Calu3 (cell line): ENCODE measurements around the gene UGT3A2. TPM values are rescaled to one million over a fixed set of nuclear protein-coding genes. Genes with fewer than 3 reads are reported as not detected.
A peak's percentile ranks its signal among the peaks of the same experiment; 100 is the strongest.

Experiments used
- Bru-seq: library from RNA; stranded (reverse); fragments of 400-500 nt; gene quantifications from one replicate; lab custom pipeline; 2021; lab: Mats Ljungman, UMichigan
- BruChase-seq, 2 experiments: library from RNA; stranded (reverse); fragments of 400-500 nt; gene quantifications; one replicate each; lab custom pipeline; 2021; lab: Mats Ljungman, UMichigan
- BruUV-seq: library from RNA; stranded (reverse); fragments of 400-500 nt; replicated peaks from 2 replicates; lab custom pipeline; 2021; lab: Mats Ljungman, UMichigan
- CTCF ChIA-PET: fragments of 300-600 bp; sonication (Branson Sonifier 250); formaldehyde crosslinking; loops from one replicate; lab custom pipeline; 2022; ENCODE audit warnings: antibody characterized with exemption; lab: Charles Lee
- DNase-seq: peaks from one replicate; pipeline ENCODE4 v3.0.0; 2022
- H3K27ac Mint-ChIP-seq: one replicate; pipeline ENCODE4 v1.8.0; 2022; ENCODE audit warnings: mixed read lengths; ENCODE audit not compliant: unreplicated experiment
- H3K27me3 Mint-ChIP-seq: one replicate; pipeline ENCODE4 v1.8.0; 2022; ENCODE audit warnings: mixed read lengths; ENCODE audit not compliant: unreplicated experiment
- H3K36me3 Mint-ChIP-seq: one replicate; pipeline ENCODE4 v1.8.0; 2022; ENCODE audit warnings: mild to moderate bottlenecking, moderate library complexity, mixed read lengths; ENCODE audit not compliant: insufficient read depth, unreplicated experiment
- H3K4me1 Mint-ChIP-seq: one replicate; pipeline ENCODE4 v1.8.0; 2022; ENCODE audit warnings: mild to moderate bottlenecking, low read depth, mixed read lengths; ENCODE audit not compliant: unreplicated experiment
- H3K4me3 Mint-ChIP-seq: one replicate; pipeline ENCODE4 v1.8.0; 2022; ENCODE audit warnings: mild to moderate bottlenecking, low read depth, moderate library complexity, mixed read lengths; ENCODE audit not compliant: unreplicated experiment
- H3K9me3 Mint-ChIP-seq: one replicate; pipeline ENCODE4 v1.8.0; 2022; ENCODE audit warnings: low read depth, mixed read lengths; ENCODE audit not compliant: unreplicated experiment
- CTCF ChIP-seq: fragments of 200-600 bp; IDR thresholded peaks from one replicate; pipeline ENCODE4 v1.8.0; 2022; ENCODE audit warnings: antibody characterized with exemption; ENCODE audit not compliant: unreplicated experiment
- intact Hi-C: fragments of 100-400 bp; cut with micrococcal nuclease; formaldehyde crosslinking; loops from one replicate; pipeline ENCODE4 v1.10.0; 2022; ENCODE audit not compliant: unreplicated experiment
- long read RNA-seq: library from polyadenylated mRNA; stranded (forward); transcript quantifications from one replicate; pipeline ENCODE4 v2.0.0, GENCODE V29; 2022
- total RNA-seq: library from RNA; stranded (reverse); gene quantifications from 2 replicates; pipeline ENCODE4 v1.2.3, GENCODE V29; 2022

Gene UGT3A2, protein sequence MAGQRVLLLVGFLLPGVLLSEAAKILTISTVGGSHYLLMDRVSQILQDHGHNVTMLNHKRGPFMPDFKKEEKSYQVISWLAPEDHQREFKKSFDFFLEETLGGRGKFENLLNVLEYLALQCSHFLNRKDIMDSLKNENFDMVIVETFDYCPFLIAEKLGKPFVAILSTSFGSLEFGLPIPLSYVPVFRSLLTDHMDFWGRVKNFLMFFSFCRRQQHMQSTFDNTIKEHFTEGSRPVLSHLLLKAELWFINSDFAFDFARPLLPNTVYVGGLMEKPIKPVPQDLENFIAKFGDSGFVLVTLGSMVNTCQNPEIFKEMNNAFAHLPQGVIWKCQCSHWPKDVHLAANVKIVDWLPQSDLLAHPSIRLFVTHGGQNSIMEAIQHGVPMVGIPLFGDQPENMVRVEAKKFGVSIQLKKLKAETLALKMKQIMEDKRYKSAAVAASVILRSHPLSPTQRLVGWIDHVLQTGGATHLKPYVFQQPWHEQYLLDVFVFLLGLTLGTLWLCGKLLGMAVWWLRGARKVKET
- total RNA-seq, result not detected in 2 replicates
- Bru-seq, nascent RNA, result percentile 7 among the genes with signal in this experiment
- percentile 6 among the genes with signal in this experiment for BruChase-seq, experiment 1, labeled RNA remaining after a 6-hour chase
- not detected for BruChase-seq, experiment 2, labeled RNA remaining after a 2-hour chase
- long read RNA-seq, partial matches to known transcripts, result 1 of 1 reads
- long read RNA-seq, other reads (novel, unspliced or antisense), result 0 of 1 reads

DNA sequence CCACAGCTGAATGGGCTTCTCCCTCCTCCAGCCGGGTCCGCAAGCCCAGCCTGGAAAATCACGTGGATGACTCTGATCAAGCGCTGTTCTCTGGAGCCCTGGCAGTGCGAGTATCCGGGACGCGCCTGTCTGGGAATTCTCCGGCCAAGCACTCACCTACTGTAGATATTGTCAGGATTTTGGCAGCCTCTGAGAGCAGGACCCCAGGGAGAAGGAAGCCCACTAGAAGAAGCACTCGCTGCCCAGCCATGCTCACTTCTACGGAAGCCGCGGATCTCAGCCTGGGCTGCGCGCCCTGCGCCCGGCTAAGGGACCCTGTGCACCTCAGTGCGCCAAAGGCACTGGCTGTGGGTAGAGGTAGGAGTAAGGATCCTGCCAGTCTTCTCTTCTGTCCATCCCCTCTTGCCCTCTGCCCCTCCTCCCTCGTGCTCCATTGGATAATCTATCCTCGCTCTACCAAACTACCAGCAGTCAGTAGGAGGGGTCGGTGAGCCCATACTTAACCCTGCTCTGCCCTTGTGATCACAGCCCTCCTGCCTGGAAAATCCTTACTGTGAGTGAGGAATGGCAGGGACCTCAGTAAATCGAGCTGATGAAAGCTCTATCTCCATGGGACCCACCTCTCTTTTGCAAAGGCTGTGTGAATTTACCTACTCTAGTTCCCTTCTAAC lies at the start of gene UGT3A2:
Gene UGT3A2, minus strand, starts transcription at position 343 of the 671 bp plus-strand sequence. Its CDS starts 93 bp downstream, at position 250.
- Mint-ChIP-seq H3K4me1 (peaks cover 10% of the 10 kb centered on the region), H3K27ac (no peak within 1 kb of the TSS), H3K9me3 (no peaks in the 10 kb centered on the region), H3K27me3 (peaks cover 45% of the 10 kb centered on the region), H3K36me3 (peaks cover 4% of the 10 kb centered on the region), H3K4me3 (no peak within 1 kb of the TSS)
- CTCF ChIA-PET, result interaction anchor here (1.2 kb wide), 1 partner anchor 12 kb away, joined by 5 read pairs; no protein-coding TSS in a partner anchor
- BruUV-seq, result no TSS peak
- no peak for DNase-seq
- intact Hi-C loops, result no loop called here
- no peak for TF ChIP-seq CTCF

GRCh38 chr5:36111238-36111637 lies 44.6 kb upstream of the UGT3A2 start:
- Mint-ChIP-seq H3K9me3 (no peaks in the 10 kb centered on the region), H3K4me3 (no peak overlapping the region), H3K27me3 (no peaks in the 10 kb centered on the region), H3K36me3 (no peaks in the 10 kb centered on the region), H3K27ac (no peak overlapping the region), H3K4me1 (peaks cover 19% of the 10 kb centered on the region)
- no peak for TF ChIP-seq CTCF
- DNase-seq, result no peak
- CTCF ChIA-PET, result no interaction called here
- intact Hi-C loops, result loop anchor here (5.0 kb wide), 1 partner anchor 36 kb away; no protein-coding TSS in a partner anchor
- BruUV-seq, result no TSS peak

DNA sequence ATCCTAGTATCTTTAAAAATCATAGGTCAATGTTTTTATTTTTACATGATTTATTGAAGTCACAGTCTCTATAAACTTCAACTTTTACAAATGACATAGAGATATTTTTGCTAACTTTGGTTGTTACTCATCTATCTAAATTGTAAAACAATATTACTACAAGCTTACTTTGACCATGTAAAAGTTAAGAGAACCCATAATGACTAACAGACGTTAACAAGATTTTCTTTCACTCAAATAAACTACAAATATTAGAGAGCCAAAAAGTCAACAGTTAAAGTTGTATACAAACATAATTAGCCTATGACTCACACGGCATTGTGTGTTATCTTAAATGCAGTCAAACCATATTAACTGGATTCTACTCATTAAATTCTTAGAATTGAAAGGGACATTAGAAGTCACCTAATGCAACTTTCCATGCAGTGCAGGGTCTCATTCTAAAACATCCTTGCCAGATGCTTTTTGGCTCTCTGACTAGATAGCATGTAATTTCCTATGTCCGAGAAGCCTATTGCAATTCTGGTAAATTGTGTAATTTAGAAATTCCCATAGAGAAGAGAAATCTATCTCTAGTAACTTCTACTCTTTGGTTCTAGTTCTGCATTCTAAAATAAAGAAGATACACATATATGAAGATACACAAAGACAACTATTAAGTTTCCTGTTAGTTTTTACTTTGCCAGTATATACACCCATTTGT lies 42.2 kb upstream of the UGT3A2 start:
- H3K27me3 Mint-ChIP-seq, result no peaks in the 10 kb centered on the region
- peaks cover 19% of the 10 kb centered on the region for H3K4me1 Mint-ChIP-seq
- H3K36me3 Mint-ChIP-seq, result no peaks in the 10 kb centered on the region
- H3K9me3 Mint-ChIP-seq, result no peaks in the 10 kb centered on the region
- H3K27ac Mint-ChIP-seq, result no peak overlapping the region
- no peak overlapping the region for H3K4me3 Mint-ChIP-seq
- CTCF ChIA-PET, result no interaction called here
- TF ChIP-seq CTCF, result no peak
- no peak for DNase-seq
- no TSS peak for BruUV-seq
- intact Hi-C loops, result no loop called here

DNA sequence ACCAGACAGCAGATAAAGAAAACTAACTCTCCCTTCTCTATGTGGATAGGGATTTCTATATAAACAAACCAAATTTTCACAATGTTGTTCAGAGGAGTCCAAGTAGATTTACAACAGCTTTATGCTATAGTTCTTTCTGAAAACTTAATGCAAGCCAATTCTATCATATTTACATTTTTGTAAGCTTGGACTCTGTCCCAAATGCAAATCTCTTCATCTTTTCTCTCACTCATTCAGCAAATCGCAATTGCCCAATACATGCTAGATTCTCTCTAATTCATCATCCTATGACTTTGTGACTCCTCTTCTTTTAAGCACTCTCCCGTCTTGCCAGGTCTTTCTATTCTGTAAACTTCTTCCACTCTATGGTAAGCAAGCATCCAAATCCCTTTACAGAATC lies 39.1 kb upstream of the UGT3A2 start:
- CTCF ChIA-PET, result no interaction called here
- Mint-ChIP-seq H3K27me3 (no peaks in the 10 kb centered on the region), H3K4me3 (no peak overlapping the region), H3K4me1 (no peaks in the 10 kb centered on the region), H3K36me3 (no peaks in the 10 kb centered on the region), H3K27ac (no peak overlapping the region), H3K9me3 (no peaks in the 10 kb centered on the region)
- DNase-seq, result no peak
- no peak for TF ChIP-seq CTCF
- intact Hi-C loops, result no loop called here
- no TSS peak for BruUV-seq
